ENCODE measurements around the gene REM1.

GRCh38 chr20:31516651-31517050 is 41.6 kb downstream of the REM1 start:
- TF ChIP-seq CTCF (IDR thresholded peaks at IDR 0.05), result no peak
- no peak for TF ChIP-seq POLR2AphosphoS5 (IDR thresholded peaks at IDR 0.05)
